ENCODE measurements around the gene GSK3A.

Gene GSK3A

GRCh38 chr19:42281827-42282762 is 39.7 kb upstream of the GSK3A start:
- peak; percentile 4 for ATAC-seq
- TF ChIP-seq PATZ1 (CRISPR knock-in tag; IDR thresholded peaks at IDR 0.05; ENCODE audit: borderline replicate concordance), result peak; percentile 62; the same call in 1 of the 2 replicates
- no peak for TF ChIP-seq CSDC2 (CRISPR knock-in tag; IDR thresholded peaks at IDR 0.05)
- no peak for TF ChIP-seq SNAI2 (CRISPR knock-in tag; IDR thresholded peaks at IDR 0.05)

GRCh38 chr19:42281146-42281826 is 38.9 kb upstream of the GSK3A start:
- TF ChIP-seq PATZ1 (CRISPR knock-in tag; IDR thresholded peaks at IDR 0.05; ENCODE audit: borderline replicate concordance), result peak; percentile 86; the same call in 1 of the 2 replicates
- TF ChIP-seq ARNTL (CRISPR knock-in tag; IDR thresholded peaks at IDR 0.05; ENCODE audit: borderline replicate concordance, low read depth), result no peak
- peak; percentile 10 for ATAC-seq

- no peak for TF ChIP-seq PPARA (CRISPR knock-in tag; IDR thresholded peaks at IDR 0.05; ENCODE audit: borderline replicate concordance)
- no peak for TF ChIP-seq ZNF565 (CRISPR knock-in tag; conservative IDR thresholded peaks at IDR 0.05; ENCODE audit: low read depth)
- no peak for TF ChIP-seq ESRRG (CRISPR knock-in tag; IDR thresholded peaks at IDR 0.05)
- no peak for TF ChIP-seq ZNF70 (CRISPR knock-in tag; IDR thresholded peaks at IDR 0.05)
- no peak for TF ChIP-seq ZFP3 (CRISPR knock-in tag; IDR thresholded peaks at IDR 0.05)
- no peak for TF ChIP-seq OSR1 (CRISPR knock-in tag; IDR thresholded peaks at IDR 0.05)
- TF ChIP-seq ARNTL (CRISPR knock-in tag; IDR thresholded peaks at IDR 0.05; ENCODE audit: borderline replicate concordance, low read depth), result no peak
- TF ChIP-seq TCF4 (CRISPR knock-in tag; IDR thresholded peaks at IDR 0.05; ENCODE audit: borderline replicate concordance), result no peak
- TF ChIP-seq ZNF8 (CRISPR knock-in tag; IDR thresholded peaks at IDR 0.05), result no peak
- TF ChIP-seq ZFP30 (CRISPR knock-in tag; IDR thresholded peaks at IDR 0.05), result no peak
- TF ChIP-seq ZC3H10 (CRISPR knock-in tag; IDR thresholded peaks at IDR 0.05), result no peak
- ATAC-seq, result peak; percentile 13
Measured at GRCh38 chr19:42280815-42281145, 38.4 kb upstream of the GSK3A start.

- ATAC-seq, result peak; percentile 70
- peak; percentile 96; the same call in 1 of the 2 replicates for TF ChIP-seq PATZ1 (CRISPR knock-in tag; IDR thresholded peaks at IDR 0.05; ENCODE audit: borderline replicate concordance)
- no peak for TF ChIP-seq RARB (CRISPR knock-in tag; IDR thresholded peaks at IDR 0.05)
- no peak for TF ChIP-seq ARNTL (CRISPR knock-in tag; IDR thresholded peaks at IDR 0.05; ENCODE audit: borderline replicate concordance, low read depth)
Measured at GRCh38 chr19:42279902-42280814, 37.8 kb upstream of the GSK3A start.

- no peak for ATAC-seq
- TF ChIP-seq SNAI2 (CRISPR knock-in tag; IDR thresholded peaks at IDR 0.05) (no peak), PATZ1 (CRISPR knock-in tag; IDR thresholded peaks at IDR 0.05; ENCODE audit: borderline replicate concordance) (no peak), ZNF70 (CRISPR knock-in tag; IDR thresholded peaks at IDR 0.05) (no peak), ISL1 (CRISPR knock-in tag; IDR thresholded peaks at IDR 0.05) (no peak), CSRNP3 (CRISPR knock-in tag; IDR thresholded peaks at IDR 0.05) (no peak), GLIS3 (CRISPR knock-in tag; IDR thresholded peaks at IDR 0.05) (no peak), ZC3H10 (CRISPR knock-in tag; IDR thresholded peaks at IDR 0.05) (no peak), POU6F1 (CRISPR knock-in tag; IDR thresholded peaks at IDR 0.05; ENCODE audit: borderline replicate concordance, low read depth) (no peak)
Measured at GRCh38 chr19:42279155-42279901, 36.9 kb upstream of the GSK3A start.
